IPS-NIHi11 (cell line): Measurements from ENCODE around the gene STK38.
"Not testable (repeated sequence)": the region's sequence is repeated elsewhere in the genome, so short reads cannot be mapped to it uniquely, and the experiment has no call there.

Experiments used
- DNase-seq: peaks from one replicate; pipeline ENCODE4 v3.0.0; 2012; ENCODE audit warnings: mixed read lengths, low spot score

The STK38 gene

GRCh38 chr6:36487698-36488097, 59.6 kb downstream of the STK38 start:
- DNase-seq, result no peak

- no peak for DNase-seq
These were observed 62.5 kb downstream of the STK38 start for GRCh38 chr6:36484736-36485135.

GRCh38 chr6:36483326-36483725, 64.0 kb downstream of the STK38 start:
- DNase-seq, result not testable (repeated sequence)

- no peak for DNase-seq
These were observed 68.0 kb downstream of the STK38 start for GRCh38 chr6:36479256-36479655.

- DNase-seq, result no peak
These were observed 69.2 kb downstream of the STK38 start for GRCh38 chr6:36478051-36478526.

GRCh38 chr6:36469946-36470345, 77.3 kb downstream of the STK38 start:
- DNase-seq, result no peak

GRCh38 chr6:36469148-36469661, 78.1 kb downstream of the STK38 start:
- DNase-seq, result no peak

GRCh38 chr6:36467625-36468024, 79.7 kb downstream of the STK38 start:
- DNase-seq, result no peak

- DNase-seq, result no peak
These were observed 83.0 kb downstream of the STK38 start for GRCh38 chr6:36464233-36464632.

- DNase-seq, result no peak
These were observed 83.6 kb downstream of the STK38 start for GRCh38 chr6:36463676-36464075.

- DNase-seq, result no peak
These were observed 85.6 kb downstream of the STK38 start for GRCh38 chr6:36461646-36462045.

GRCh38 chr6:36460916-36461315, 86.4 kb downstream of the STK38 start:
- no peak for DNase-seq

- DNase-seq, result no peak
These were observed 87.8 kb downstream of the STK38 start for GRCh38 chr6:36459501-36459900.

- no peak for DNase-seq
These were observed 91.7 kb downstream of the STK38 start for GRCh38 chr6:36455486-36456027.

GRCh38 chr6:36452897-36453296, 94.4 kb downstream of the STK38 start:
- DNase-seq, result not testable (repeated sequence)

- DNase-seq, result not testable (repeated sequence)
These were observed 98.1 kb downstream of the STK38 start for GRCh38 chr6:36449173-36449572.

GRCh38 chr6:36445621-36446020, 101.7 kb downstream of the STK38 start:
- no peak for DNase-seq

GRCh38 chr6:36444470-36444869, 102.8 kb downstream of the STK38 start:
- no peak for DNase-seq
